Memory B cell (primary cell): ENCODE data around the gene AK4.
"Not testable (repeated sequence)": the region's sequence is repeated elsewhere in the genome, so short reads cannot be mapped to it uniquely, and the experiment has no call there.

Source experiments
- ATAC-seq: fragments of 150-1000 bp; cut with Tn5 transposase; 2 replicates; pipeline ENCODE4 v1.10.0; 2021; ENCODE audit warnings: low read depth, mild to moderate bottlenecking, moderate library complexity
- DNase-seq, 2 donors: peaks; one replicate each; pipeline ENCODE4 v3.0.0; 2022; ENCODE audit warnings: low spot score in 2 of 2
- H3K27ac Mint-ChIP-seq: one replicate; pipeline ENCODE4 v1.8.0; 2022; ENCODE audit warnings: mild to moderate bottlenecking, moderate library complexity, mixed read lengths
- H3K27me3 Mint-ChIP-seq: one replicate; pipeline ENCODE4 v1.8.0; 2022; ENCODE audit warnings: mixed read lengths
- H3K36me3 Mint-ChIP-seq: one replicate; pipeline ENCODE4 v1.8.0; 2022; ENCODE audit warnings: mild to moderate bottlenecking, mixed read lengths
- H3K4me1 Mint-ChIP-seq: one replicate; pipeline ENCODE4 v1.8.0; 2022; ENCODE audit warnings: mixed read lengths
- H3K4me3 Mint-ChIP-seq: one replicate; pipeline ENCODE4 v1.8.0; 2022; ENCODE audit warnings: mild to moderate bottlenecking, moderate library complexity, mixed read lengths
- H3K9me3 Mint-ChIP-seq: one replicate; pipeline ENCODE4 v1.8.0; 2022; ENCODE audit warnings: mixed read lengths

The AK4 gene

DNA sequence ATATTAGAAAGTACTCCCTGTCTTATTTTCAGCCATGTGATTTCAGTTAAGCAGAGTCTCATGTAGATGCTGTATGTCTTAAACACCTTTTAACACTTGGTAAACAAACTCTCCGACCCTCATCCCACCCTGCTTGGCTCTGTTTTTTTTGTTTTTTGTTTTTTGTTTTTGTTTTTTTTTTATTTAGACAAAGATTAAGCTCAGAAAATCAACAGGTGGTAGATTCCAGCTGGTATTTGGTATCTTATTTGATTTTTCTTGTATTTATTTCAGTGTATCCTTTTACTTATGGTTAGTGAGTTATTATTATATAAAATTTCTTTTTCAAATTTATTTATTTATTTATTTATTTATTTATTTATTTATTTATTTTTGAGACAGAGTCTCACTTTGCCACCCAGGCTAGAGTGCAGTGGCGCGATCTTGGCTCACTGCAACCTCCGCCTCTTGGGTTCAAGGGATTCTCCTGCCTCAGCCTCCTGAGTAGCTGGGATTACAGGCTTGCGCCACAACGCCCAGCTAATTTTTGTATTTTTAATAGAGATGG is 4.8 kb upstream of the AK4 start:
- H3K27me3 Mint-ChIP-seq, result peaks cover 24% of the 10 kb centered on the region
- not testable (repeated sequence) for ATAC-seq, H3K4me1 Mint-ChIP-seq, H3K27ac Mint-ChIP-seq, H3K4me3 Mint-ChIP-seq, H3K36me3 Mint-ChIP-seq, H3K9me3 Mint-ChIP-seq, DNase-seq

DNA sequence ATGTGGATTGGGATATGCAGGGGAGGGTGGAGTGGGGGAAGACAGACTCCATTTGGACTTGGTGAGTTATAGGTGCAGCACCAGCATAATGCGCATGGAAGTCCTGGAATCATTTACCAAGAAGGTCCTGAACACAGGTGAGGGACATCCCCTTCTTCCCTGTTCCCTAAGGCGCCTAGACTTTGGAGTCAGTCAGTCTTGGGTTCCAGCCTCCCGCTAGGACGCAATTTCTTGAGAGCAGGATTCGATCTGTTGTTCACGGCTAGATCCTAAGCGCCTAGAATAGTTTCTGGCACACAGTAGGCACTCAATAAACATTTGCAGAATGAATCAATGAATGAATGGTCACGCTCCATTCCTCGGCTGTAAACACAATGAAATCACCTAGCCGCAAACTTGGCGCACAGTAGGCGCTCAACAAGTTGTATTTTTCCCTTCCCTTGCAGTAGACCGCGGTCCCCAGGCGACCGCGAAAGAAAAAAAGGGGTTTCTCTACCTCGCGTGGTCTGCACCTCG is 1.0 kb upstream of the AK4 start:
- Mint-ChIP-seq H3K36me3 (no peaks in the 10 kb centered on the region), H3K27me3 (peaks cover 21% of the 10 kb centered on the region), H3K4me3 (peak overlapping the region; percentile 88), H3K27ac (no peak overlapping the region), H3K4me1 (peaks cover 9% of the 10 kb centered on the region), H3K9me3 (no peaks in the 10 kb centered on the region)
- DNase-seq (no peak), ATAC-seq (no peak)

DNA sequence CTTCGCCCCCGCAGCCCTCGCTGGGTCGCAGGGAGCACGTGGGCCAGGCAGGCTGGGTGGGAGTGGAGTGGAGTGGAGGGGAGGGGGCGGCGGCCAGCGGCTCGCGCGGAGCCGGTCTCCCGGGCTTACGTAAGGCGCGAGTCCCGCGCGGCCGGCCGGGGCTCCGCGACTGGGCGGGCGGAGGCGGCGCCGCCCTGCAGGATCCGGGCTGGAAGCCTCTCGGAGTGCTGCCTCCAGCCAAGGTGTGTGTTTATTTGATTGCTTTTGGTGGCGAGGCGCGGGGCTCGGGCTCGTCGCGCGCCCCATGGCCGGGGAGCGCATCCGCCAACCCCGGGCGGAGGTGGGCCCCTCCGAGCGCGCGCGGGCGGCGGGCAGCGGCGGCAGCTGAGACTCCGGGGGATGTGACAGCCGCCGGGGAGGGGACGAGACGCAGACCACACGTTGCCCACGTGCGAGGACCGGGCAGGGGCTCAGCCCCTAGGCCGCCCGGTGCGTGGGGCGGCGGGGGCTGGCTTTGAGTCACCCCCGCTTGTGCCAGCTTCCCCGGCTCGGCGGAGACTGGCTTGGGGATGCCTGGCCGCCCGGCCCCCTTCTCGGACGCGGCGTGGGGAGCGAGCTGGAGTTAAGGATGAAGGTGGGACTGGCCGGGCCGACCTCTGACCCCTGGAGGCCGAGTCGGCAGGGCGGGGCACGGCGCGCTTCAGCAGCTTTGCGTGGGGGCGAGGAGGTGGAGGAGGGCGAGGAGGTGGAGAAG is 402 bp upstream of the AK4 start:
- ATAC-seq, result peak; percentile 38
- Mint-ChIP-seq H3K36me3 (no peaks in the 10 kb centered on the region), H3K27ac (no peak overlapping the region), H3K4me3 (peak overlapping the region; percentile 88), H3K9me3 (no peaks in the 10 kb centered on the region), H3K27me3 (peaks cover 17% of the 10 kb centered on the region), H3K4me1 (peaks cover 9% of the 10 kb centered on the region)
- DNase-seq, result peak; percentile 11 to 24

DNA sequence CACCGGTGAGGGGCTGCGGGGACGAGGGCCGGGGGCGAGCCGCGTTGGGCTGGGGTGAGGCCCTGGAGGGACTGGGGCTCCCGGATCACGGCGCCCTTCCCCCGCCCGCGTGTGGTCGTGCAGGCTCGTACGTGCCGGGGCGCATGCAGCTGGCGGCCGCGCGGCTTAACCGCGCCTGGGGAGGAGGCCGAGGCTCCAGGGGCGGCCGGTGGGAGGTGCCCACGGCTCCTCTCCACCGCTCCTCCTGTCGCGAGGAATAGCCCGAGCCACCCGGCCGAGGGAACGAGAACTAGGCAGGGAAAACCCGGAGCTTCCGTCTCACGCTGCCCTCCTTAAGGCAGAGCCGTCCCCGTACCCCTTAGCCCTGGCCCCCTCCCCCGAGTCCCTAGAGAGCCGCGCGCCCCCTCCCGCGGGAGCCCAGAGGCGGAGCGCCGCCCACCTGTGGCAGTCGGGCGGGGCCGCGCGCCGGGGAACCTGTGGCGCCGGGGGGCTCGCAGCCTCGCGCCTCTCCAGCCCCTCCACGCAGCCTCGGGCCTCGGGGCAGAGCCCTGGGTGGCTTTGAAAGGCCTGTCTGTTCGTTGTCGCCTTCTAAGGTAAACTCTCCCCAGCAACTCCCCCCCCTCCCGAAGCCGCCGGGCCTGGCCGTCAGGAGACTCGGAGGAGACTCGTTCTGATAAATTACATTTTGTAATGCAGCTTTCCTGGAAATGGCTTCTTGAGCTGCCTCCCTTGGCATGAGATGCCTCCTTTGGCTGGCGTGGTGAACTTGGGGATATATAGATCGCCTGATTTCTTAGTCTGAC is 746 bp downstream of the AK4 start:
- ATAC-seq (peak; percentile 47), DNase-seq (peak in 1 of 2 donors; percentile 21)
- peak overlapping the region; percentile 74 for H3K4me3 Mint-ChIP-seq
- peaks cover 9% of the 10 kb centered on the region for H3K4me1 Mint-ChIP-seq
- H3K27ac Mint-ChIP-seq, result no peak overlapping the region
- H3K9me3 Mint-ChIP-seq, result no peaks in the 10 kb centered on the region
- no peaks in the 10 kb centered on the region for H3K36me3 Mint-ChIP-seq
- peaks cover 17% of the 10 kb centered on the region for H3K27me3 Mint-ChIP-seq

DNA sequence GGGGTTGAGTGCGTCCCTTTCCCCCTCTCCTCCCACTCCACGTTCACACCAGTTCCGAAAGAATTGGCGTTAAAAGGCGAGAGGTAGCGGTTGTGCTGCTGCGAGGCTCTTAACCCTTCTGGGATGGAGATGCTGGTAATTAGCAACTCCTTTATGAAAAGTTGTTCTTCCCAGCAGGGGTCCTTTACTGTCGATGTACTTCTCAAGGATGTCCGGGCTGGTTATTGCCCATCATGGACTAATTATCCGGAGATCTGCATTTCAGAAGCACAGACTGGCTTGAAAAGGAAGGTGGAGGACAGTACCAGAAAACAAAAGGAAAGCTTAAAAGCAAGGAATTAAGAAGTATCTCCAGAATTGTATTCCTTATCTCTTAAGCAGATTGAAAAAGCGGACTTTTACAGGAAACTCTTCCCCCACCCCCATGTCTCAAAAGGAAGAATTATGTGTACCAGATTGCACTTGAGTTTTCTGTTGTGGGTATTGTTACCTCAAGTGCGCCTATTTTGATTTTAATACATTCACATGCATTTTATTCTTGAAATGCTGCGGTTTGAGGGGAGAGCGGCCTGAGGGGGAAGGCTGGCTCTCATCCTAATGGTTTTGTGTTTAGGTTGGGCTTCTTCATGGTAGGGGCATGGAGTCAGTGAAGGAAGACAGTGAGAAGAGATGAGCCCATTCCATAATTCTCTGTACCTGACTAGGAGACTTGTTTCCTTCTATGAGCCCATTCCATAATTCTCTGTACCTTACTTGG is 1.5 kb downstream of the AK4 start:
- Mint-ChIP-seq H3K4me3 (peak overlapping the region; percentile 74), H3K27me3 (peaks cover 17% of the 10 kb centered on the region), H3K9me3 (no peaks in the 10 kb centered on the region), H3K36me3 (no peaks in the 10 kb centered on the region), H3K27ac (no peak overlapping the region), H3K4me1 (peaks cover 9% of the 10 kb centered on the region)
- ATAC-seq, result no peak
- no peak for DNase-seq

DNA sequence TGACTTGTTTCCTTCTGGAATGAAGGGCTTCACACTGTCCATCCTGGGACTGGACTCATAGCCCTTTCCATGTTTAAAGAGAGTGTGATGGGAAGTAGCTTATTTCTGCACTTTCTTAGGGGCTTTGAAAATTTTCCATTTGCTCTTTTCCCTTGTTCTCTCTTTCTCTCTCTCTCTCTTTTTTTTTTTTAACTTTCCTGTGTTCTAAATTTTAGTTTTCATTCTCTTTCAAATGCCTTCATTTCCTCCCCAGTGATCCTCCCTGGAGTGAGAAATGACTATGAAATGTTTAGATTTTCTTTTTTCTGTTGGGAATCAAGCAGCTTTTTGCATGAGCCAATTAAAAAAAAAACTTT is 2.1 kb downstream of the AK4 start:
- Mint-ChIP-seq H3K4me3 (no peak overlapping the region), H3K27ac (no peak overlapping the region), H3K4me1 (peaks cover 9% of the 10 kb centered on the region), H3K27me3 (peaks cover 17% of the 10 kb centered on the region), H3K36me3 (no peaks in the 10 kb centered on the region), H3K9me3 (no peaks in the 10 kb centered on the region)
- DNase-seq (no peak), ATAC-seq (no peak)

DNA sequence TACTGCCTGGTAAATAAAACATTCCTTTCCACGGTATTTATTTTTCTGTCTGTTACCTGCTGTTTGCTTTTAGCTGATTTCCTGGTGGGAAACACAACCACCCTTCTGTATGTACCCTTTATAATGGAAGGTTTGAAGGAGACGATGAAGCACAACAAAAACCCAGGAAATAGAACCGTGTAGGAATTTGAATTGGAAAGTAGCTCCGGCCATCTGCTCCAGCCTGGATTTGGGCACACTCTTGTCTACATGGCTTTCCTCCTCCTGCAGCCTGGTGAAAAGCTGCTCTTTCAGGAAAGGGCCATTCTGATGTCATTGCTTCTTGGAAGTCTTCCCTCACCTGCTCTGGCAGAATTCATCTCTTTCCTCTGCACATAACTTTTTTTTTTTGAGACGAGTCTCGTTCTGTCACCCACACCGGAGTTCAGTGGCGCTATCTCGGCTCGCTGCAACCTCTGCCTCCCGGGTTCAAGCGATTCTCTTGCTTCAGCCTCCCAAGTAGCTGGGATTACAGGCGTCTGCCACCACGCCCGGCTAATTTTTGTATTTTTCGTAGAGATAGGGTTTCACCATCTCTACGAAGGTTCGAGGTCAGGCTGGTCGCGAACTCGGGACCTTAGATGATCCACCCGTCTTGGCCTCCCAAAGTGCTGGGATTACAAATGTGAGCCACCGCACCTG is 2.7 kb downstream of the AK4 start:
- DNase-seq (no peak), ATAC-seq (no peak)
- Mint-ChIP-seq H3K9me3 (no peaks in the 10 kb centered on the region), H3K36me3 (no peaks in the 10 kb centered on the region), H3K27me3 (peaks cover 12% of the 10 kb centered on the region), H3K27ac (no peak overlapping the region), H3K4me1 (peaks cover 9% of the 10 kb centered on the region), H3K4me3 (no peak overlapping the region)

DNA sequence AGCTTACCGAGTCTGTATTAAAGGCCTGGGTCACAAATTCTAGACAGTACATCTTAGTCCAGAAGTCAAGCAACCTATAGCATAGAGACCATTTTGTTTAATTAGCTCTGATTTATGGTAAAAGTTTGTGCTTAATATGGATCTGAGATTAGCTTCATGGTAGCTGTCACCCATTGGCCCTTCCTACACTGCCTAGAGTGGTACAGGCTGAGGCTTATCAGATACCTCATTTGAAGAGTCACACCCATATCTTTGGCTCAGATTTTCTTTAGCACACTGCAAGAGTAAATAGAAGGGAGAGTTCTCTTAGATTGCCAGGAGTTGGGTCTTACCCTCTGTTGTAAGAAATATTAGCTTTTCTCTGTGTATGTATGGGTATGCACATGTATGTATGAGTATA is 3.6 kb downstream of the AK4 start:
- peaks cover 7% of the 10 kb centered on the region for H3K27me3 Mint-ChIP-seq
- no peak for ATAC-seq
- H3K9me3 Mint-ChIP-seq, result no peaks in the 10 kb centered on the region
- H3K27ac Mint-ChIP-seq, result no peak overlapping the region
- H3K4me3 Mint-ChIP-seq, result no peak overlapping the region
- peaks cover 9% of the 10 kb centered on the region for H3K4me1 Mint-ChIP-seq
- no peak for DNase-seq
- H3K36me3 Mint-ChIP-seq, result no peaks in the 10 kb centered on the region

DNA sequence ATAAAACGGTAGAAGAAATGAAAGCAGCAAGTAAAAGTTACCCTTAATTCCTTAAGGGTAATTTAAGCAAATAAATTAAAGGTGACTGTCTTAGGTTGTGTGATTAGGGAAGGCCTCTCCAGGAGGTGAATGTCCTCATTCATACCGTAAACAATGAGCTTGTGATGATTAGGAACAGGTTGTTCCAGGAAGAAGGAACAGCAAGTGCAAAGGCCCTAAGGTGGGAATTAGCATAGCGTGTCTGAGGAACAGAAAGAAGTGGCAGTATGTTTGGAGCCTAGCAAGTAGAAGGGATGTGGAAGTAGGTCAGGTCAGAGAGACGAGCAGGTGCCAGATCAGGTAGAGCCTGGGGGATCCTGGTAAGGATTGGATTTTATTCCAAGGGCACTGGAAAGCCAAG is 5.6 kb downstream of the AK4 start:
- H3K9me3 Mint-ChIP-seq, result no peaks in the 10 kb centered on the region
- ATAC-seq, result no peak
- H3K4me1 Mint-ChIP-seq, result peaks cover 3% of the 10 kb centered on the region
- H3K36me3 Mint-ChIP-seq, result no peaks in the 10 kb centered on the region
- H3K27ac Mint-ChIP-seq, result no peak overlapping the region
- DNase-seq, result no peak
- no peak overlapping the region for H3K4me3 Mint-ChIP-seq
- peaks cover 2% of the 10 kb centered on the region for H3K27me3 Mint-ChIP-seq

DNA sequence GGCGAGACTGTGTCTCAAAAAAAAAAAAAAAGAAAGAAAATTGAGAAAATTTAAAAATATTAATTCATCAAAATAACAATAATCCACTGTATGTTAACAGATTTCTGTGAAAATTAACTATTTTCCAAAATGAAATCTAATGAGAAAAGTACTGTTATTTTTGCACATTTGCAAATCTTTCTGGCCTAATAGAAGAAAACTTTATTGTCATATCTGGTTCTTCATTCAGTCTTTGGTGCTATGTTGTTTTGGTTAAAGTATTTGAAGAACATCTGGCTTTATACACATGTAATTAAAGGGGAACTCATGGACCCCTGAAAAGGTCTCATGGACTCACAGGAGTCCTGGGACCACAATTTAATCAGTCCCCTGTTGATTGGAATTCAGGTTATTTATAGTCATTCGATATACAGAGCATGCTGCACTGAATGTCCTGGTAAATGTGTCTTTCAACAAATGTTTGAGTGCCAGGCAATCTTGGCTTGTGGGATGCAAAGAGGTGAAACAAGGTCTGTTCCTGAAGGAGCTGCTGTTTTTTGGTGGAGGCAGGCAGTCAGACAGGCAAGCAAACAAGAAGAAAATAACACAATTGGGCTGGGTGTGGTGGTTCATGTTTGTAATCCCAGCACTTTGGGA is 9.0 kb downstream of the AK4 start:
- ATAC-seq, result no peak
- no peaks in the 10 kb centered on the region for H3K36me3 Mint-ChIP-seq
- no peak for DNase-seq
- H3K27ac Mint-ChIP-seq, result no peak overlapping the region
- no peaks in the 10 kb centered on the region for H3K9me3 Mint-ChIP-seq
- H3K4me3 Mint-ChIP-seq, result no peak overlapping the region
- peaks cover 2% of the 10 kb centered on the region for H3K27me3 Mint-ChIP-seq
- no peaks in the 10 kb centered on the region for H3K4me1 Mint-ChIP-seq

DNA sequence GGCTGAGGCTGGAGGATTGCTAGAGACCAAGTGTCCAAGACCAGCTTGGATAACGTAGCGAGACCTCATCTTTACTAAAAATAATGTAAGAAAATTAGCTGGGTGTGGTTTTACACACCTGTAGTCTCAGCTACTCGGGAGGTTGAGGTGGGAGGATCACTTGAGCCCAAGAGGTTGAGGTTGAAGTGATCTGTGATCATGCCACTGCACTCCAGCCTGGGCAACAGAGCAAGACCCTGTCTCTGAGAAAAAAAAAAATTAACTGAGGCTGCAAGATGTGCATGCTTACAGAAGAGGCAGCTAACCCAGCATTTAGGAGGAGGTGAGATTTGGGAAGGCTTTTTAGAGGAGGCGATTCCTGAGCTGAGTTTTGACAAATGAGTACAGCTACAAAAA is 9.5 kb downstream of the AK4 start:
- Mint-ChIP-seq H3K4me3 (no peak overlapping the region), H3K27me3 (peaks cover 4% of the 10 kb centered on the region), H3K36me3 (no peaks in the 10 kb centered on the region), H3K27ac (no peak overlapping the region), H3K9me3 (no peaks in the 10 kb centered on the region), H3K4me1 (no peaks in the 10 kb centered on the region)
- no peak for DNase-seq
- ATAC-seq, result no peak

DNA sequence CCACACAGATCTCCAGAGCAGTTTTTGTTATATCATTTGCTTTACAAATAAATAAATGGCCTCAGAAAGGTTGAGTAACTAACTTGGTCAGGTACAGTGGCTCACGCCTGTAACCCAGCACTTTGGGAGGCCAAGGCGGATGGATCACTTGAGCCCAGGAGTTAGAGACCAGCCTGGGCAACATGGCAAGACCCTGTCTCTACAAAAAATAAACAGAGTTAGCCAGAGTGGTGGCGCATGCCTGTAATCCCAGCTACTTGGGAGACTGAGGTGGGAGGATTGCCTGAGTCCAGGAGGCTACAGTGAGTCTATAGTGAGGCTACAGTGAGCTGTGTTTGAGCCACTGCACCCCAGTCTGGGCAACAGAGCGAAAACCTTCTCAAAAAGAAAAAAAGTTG is 11.3 kb downstream of the AK4 start:
- not testable (repeated sequence) for H3K4me1 Mint-ChIP-seq, H3K4me3 Mint-ChIP-seq, H3K27me3 Mint-ChIP-seq, ATAC-seq, H3K27ac Mint-ChIP-seq, H3K9me3 Mint-ChIP-seq, DNase-seq, H3K36me3 Mint-ChIP-seq

DNA sequence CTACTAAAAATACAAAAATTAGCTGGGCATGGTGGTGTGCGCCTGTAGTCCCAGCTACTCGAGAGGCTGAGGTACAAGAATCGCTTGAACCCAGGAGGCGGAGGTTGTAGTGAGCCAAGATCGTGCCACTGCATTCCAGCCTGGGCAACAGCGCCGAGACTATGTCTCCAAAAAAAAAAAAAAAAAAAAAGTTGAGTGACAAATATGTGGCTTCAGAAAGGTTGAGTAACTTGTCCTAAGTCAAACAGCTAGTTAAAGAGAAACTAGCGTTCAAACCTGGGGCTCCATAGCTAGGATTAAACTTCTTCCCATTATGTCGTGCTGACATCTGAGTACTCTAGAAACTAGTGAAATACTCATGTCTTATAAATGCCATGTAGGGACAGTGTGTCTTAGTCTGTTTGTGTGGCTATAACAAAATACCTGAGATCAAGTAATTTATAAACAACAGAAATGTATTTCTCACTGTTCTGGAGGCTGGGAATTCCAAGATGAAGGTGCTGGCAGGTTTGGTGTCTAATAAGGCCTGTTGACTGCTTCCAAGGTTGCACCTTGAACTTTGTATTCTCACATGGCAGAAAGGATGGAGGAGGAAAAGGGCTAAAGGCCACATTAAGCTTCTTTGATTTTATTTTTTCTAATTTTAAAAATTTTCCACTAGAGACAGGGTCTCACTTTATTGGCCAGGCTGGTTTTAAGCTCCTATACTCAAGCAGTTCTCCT is 12.0 kb downstream of the AK4 start:
- DNase-seq, result no peak
- no peaks in the 10 kb centered on the region for H3K36me3 Mint-ChIP-seq
- peaks cover 2% of the 10 kb centered on the region for H3K27me3 Mint-ChIP-seq
- no peaks in the 10 kb centered on the region for H3K9me3 Mint-ChIP-seq
- no peak overlapping the region for H3K4me3 Mint-ChIP-seq
- no peak overlapping the region for H3K27ac Mint-ChIP-seq
- H3K4me1 Mint-ChIP-seq, result no peaks in the 10 kb centered on the region
- no peak for ATAC-seq
